GM12872 (cell line): Measurements from ENCODE around the gene HSPB7.
A peak's percentile ranks its signal among the peaks of the same experiment; 100 is the strongest.

Experiments
- CTCF ChIP-seq: IDR thresholded peaks from 3 replicates; pipeline ENCODE4 v1.5.1; 2011; ENCODE audit warnings: low read depth, mild to moderate bottlenecking, low read length, moderate library complexity; ENCODE audit not compliant: insufficient read depth

The HSPB7 gene

GRCh38 chr1:15983275-15983674 is 34.6 kb downstream of the HSPB7 start:
- TF ChIP-seq CTCF: no peak

DNA sequence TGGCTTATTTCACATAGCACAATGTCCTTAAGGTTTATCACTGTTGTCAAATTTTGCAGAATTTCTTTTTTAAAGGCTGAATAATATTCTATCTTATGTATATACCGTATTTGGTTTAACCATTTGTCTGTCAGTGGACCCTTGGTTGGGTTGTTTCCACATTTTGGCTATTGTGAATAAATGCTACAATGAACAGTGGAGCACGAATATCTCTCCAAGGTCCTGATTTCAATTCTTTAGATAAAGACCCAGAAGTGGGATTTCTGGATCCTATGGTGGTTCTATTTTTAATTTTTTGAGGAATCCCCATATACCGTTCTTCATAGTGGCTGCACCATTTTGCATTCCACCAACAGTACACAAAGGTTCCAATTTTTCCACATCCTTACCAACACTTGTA is 36.2 kb downstream of the HSPB7 start:
- no peak for TF ChIP-seq CTCF

- TF ChIP-seq CTCF: no peak
Observed at GRCh38 chr1:15975805-15976680, 41.8 kb downstream of the HSPB7 start, which contains the start of gene ZBTB17. TSS of gene ZBTB17 (minus strand) at chr1:15976101. CDS start at chr1:15948495, 27,606 bp downstream.

DNA sequence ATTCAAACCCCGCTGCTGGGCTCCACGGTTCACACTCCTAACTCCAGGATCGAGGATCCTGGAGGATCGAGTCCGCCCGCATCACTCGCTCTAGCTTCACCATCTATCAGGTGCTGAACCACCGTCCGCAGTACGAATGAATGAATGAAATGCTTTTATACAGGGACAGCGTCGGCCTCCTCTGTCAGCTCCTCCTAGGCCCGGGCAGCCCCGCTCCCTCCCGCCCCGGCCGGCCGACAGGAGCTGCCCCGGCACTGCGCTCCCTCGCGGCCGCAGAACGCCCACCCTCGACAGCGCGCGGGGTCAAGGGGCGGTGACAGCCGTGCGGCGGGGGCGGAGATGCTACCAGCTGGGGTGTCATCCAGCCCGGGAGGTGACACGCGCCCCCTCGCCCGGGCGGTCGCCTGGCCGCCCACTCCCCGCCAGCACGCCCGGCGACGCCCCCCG is 42.5 kb downstream of the HSPB7 start:
- peak; percentile 20; the same call in 1 of the 3 replicates for TF ChIP-seq CTCF

DNA sequence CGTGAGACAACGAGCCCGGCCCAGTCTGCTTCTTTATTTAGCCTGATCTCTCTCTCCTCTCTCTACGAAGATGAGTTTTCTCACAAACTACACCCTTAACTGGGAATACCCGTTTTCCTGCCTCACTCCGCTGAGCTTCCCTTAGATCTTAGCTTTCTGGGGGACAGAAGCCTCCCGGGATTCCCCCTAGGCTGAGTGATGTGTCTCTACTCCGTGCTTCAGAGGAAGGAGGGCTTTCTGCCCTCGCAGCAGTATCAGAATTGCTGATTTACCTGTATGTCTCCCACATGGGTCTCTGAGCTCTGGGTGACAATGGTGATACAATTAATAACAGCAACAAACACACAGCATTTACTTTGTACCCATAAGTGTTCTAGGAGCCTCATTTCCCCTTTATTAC is 43.0 kb downstream of the HSPB7 start:
- TF ChIP-seq CTCF: no peak

GRCh38 chr1:15973772-15974171 is 44.1 kb downstream of the HSPB7 start:
- no peak for TF ChIP-seq CTCF

DNA sequence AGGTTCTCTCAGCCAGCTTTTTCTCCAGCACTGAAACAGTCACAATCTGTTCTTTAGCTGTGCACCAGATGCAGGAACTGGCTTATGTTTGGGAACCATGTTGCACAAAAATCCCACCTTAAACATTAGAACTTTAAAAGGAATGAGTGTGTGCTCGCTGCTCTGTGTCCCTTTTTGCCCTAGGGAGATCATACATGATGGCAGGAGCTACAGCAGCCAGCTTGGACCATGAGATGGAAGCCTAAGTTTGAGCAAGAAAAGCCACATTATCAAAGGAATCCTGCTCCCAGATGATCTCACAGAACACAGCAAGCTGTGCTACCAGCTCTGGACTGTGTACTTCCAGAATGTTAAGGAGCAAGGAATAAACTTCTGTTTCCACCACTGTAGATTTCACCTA is 45.4 kb downstream of the HSPB7 start:
- TF ChIP-seq CTCF: no peak
